Duodenal mucosa (tissue), 2 donors: ENCODE data around the gene ACD.
A peak's percentile ranks its signal among the peaks of the same experiment; 100 is the strongest.

Experiments
- H3K27ac ChIP-seq: one replicate; pipeline ENCODE4 v1.7.0; 2013; ENCODE audit warnings: low read depth, low read length
- H3K27me3 ChIP-seq, 2 donors: one replicate each; pipeline ENCODE4 v1.7.0; 2013; ENCODE audit warnings: low read length in 2 of 2, control low read depth in 1 of 2; ENCODE audit not compliant: insufficient read depth in 2 of 2, control insufficient read depth in 1 of 2
- H3K36me3 ChIP-seq, 2 donors: one replicate each; pipeline ENCODE4 v1.7.0; 2013; ENCODE audit warnings: low read length in 2 of 2, control low read depth in 1 of 2; ENCODE audit not compliant: insufficient read depth in 2 of 2, control insufficient read depth in 1 of 2
- H3K4me1 ChIP-seq, 2 donors: one replicate each; pipeline ENCODE4 v1.7.0; 2013; ENCODE audit warnings: low read length in 2 of 2, control low read depth in 1 of 2; ENCODE audit not compliant: insufficient read depth in 2 of 2, control insufficient read depth in 1 of 2
- H3K4me3 ChIP-seq, 2 donors: one replicate each; pipeline ENCODE4 v1.7.0; 2013; ENCODE audit warnings: low read length in 2 of 2, low read depth in 1 of 2
- H3K9ac ChIP-seq, 2 donors: one replicate each; pipeline ENCODE4 v1.7.0; 2013; ENCODE audit warnings: low read length in 2 of 2, low read depth in 1 of 2
- H3K9me3 ChIP-seq, 2 donors: one replicate each; pipeline ENCODE4 v1.7.0; 2013; ENCODE audit warnings: low read length in 2 of 2, control low read depth in 1 of 2; ENCODE audit not compliant: control insufficient read depth in 1 of 2

Gene ACD

DNA sequence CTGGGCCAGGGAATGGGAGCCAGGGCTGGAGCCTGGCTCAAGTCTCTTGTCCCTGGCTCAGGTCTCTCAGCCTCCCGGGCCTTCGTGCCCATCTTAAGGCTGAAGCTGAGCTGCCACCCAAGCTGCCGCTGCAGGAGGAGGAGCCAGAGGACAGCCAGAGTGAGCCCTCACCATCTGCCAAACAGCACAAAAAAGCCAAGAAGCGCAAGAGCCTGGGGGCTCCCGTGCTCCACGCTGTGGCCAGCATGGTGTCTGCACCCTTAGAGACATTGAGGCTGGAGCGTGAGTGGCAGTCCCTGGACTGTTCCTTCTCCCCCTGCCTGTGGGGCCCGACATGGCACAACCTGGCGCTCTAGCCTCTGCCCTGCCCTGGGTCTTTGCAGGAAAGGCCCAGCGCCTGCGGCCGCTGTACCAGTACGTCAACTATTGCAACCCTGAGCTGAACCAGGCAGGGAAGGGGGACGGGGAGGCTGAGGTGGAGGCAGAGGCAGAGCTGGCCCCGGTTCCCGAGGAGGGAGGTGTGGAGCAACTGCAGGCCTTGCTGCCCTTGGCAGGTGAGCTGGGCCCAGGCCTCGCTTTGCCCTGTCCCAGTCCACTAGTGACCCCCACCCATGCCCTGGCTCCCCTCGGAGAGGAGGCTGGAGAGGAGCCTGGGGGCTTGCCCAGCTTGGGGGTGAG lies 7.9 kb upstream of the ACD start:
- Histone ChIP-seq H3K27me3 (no peaks in the 10 kb centered on the region), H3K4me1 (peaks cover 12 to 26% of the 10 kb centered on the region in 2 donors), H3K9me3 (no peaks in the 10 kb centered on the region), H3K27ac (no peak overlapping the region), H3K9ac (no peak overlapping the region), H3K4me3 (peak overlapping the region; percentile 74 to 82), H3K36me3 (no peaks in the 10 kb centered on the region)

DNA sequence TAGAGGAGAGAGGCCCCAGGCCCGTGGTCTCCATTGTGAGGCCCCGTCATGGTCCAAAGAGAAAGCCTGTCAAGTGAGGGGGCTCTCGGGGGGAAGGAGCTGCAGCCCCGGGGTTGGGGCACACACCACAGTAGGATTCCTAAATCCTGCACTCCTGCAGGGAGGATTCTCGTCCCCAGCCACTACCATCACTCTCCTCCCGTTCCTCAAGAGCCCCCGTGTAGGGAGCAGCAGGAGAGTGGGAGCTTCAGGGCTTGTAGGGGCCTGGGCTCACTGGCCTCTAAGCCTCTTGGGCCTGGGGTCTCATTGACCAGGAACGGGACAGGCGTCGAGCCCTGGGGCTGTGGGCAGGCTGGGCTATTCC lies 7.4 kb upstream of the ACD start:
- Histone ChIP-seq H3K4me3 (peak overlapping the region; percentile 74 to 82), H3K36me3 (no peaks in the 10 kb centered on the region), H3K9me3 (no peaks in the 10 kb centered on the region), H3K4me1 (peaks cover 11 to 24% of the 10 kb centered on the region in 2 donors), H3K9ac (no peak overlapping the region), H3K27ac (no peak overlapping the region), H3K27me3 (no peaks in the 10 kb centered on the region)

DNA sequence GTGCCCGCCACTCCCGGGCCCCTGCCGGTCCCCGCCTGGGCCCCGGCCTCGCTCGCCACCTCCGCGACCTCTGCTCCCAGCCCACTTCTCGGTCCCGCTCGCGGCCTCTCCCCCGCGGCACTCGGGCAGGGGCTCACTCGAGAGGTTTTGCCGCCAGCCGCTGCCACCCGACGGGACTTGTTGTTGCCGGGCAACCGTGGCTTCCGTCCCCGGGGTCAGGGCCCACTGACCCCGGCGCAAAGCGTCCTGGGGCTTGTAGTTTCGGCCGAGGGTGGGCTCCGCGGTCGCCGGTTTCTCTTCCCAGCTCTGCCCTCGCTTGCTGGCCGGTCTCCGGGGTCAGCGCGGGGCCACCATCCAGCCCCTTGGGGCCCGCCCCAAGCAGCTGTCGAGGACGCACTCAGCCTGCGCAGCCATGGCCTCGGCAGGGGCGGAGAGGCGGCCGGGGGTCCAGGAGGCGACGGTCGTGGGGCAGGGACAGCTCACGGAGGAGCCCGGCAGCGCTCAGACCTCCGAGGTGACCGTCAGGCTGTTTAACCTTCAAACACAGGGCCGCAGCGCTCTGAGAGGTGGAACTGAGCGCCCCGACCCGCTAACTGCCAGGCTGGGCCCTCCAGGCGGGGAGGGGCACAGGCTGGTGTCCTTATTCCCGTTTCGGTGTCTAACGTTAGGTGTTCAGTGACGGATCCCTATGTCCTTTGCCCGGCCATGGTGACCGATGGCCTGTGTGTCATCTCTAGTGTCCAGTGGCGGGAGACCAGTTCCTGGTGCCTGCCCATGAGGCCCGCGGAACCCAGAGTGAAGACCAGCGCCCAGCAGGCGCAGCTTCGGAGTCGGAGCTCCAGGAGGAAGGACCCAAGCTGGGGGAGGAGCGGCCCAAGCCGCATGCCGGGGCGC lies 6.7 kb upstream of the ACD start, which contains the start of the genes C16orf86 and ENKD1:
Gene C16orf86, plus strand, starts transcription at position 256 of the 894 bp plus-strand sequence. Its CDS starts 157 bp downstream, at position 413.
Gene ENKD1, minus strand, starts transcription at position 192 of the 894 bp plus-strand sequence. CDS start 308 bp downstream, outside the sequence.
- Histone ChIP-seq H3K4me1 (peaks cover 11 to 24% of the 10 kb centered on the region in 2 donors), H3K27me3 (no peaks in the 10 kb centered on the region), H3K36me3 (no peaks in the 10 kb centered on the region), H3K9me3 (no peaks in the 10 kb centered on the region), H3K4me3 (peak within 1 kb of the TSS; percentile 74 to 82), H3K9ac (peak within 1 kb of the TSS; percentile 64), H3K27ac (peak within 1 kb of the TSS; percentile 79)

- no peaks in the 10 kb centered on the region for H3K27me3 ChIP-seq
- peak overlapping the region; percentile 74 to 82 for H3K4me3 ChIP-seq
- peak overlapping the region in 1 of 2 donors; percentile 64 for H3K9ac ChIP-seq
- H3K4me1 ChIP-seq: peaks cover 11 to 31% of the 10 kb centered on the region in 2 donors
- H3K27ac ChIP-seq: no peak overlapping the region
- H3K9me3 ChIP-seq: no peaks in the 10 kb centered on the region
- no peaks in the 10 kb centered on the region for H3K36me3 ChIP-seq
Measured at GRCh38 chr16:67666032-67666551, 6.0 kb upstream of the ACD start.

DNA sequence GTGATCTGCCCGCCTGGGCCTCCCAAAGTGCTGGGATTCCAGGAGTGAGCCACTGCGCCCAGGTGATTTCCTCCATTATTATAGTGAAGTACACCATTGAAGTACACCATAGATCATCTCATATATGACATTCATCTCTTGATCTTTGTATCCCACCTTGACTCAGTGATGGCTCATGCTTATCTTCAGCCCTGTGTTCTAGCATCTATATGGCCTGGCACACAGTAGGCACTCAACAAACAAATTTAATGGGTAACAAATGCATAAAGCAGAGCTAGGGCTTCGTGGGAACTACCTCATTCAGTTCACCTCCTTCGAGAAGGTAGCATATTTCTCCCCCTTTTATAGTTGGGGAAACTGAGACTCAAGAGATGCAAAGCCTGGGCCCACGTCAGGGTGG lies 5.5 kb upstream of the ACD start:
- H3K27me3 ChIP-seq: no peaks in the 10 kb centered on the region
- peak overlapping the region; percentile 74 to 82 for H3K4me3 ChIP-seq
- H3K27ac ChIP-seq: no peak overlapping the region
- no peaks in the 10 kb centered on the region for H3K36me3 ChIP-seq
- no peak overlapping the region for H3K9ac ChIP-seq
- peaks cover 11 to 33% of the 10 kb centered on the region in 2 donors for H3K4me1 ChIP-seq
- H3K9me3 ChIP-seq: no peaks in the 10 kb centered on the region

- H3K27me3 ChIP-seq: no peaks in the 10 kb centered on the region
- H3K36me3 ChIP-seq: no peaks in the 10 kb centered on the region
- no peak overlapping the region for H3K27ac ChIP-seq
- peaks cover 11 to 36% of the 10 kb centered on the region in 2 donors for H3K4me1 ChIP-seq
- H3K9me3 ChIP-seq: no peaks in the 10 kb centered on the region
- H3K4me3 ChIP-seq: no peak overlapping the region
- no peak overlapping the region for H3K9ac ChIP-seq
Measured at GRCh38 chr16:67664871-67665270, 4.8 kb upstream of the ACD start.

DNA sequence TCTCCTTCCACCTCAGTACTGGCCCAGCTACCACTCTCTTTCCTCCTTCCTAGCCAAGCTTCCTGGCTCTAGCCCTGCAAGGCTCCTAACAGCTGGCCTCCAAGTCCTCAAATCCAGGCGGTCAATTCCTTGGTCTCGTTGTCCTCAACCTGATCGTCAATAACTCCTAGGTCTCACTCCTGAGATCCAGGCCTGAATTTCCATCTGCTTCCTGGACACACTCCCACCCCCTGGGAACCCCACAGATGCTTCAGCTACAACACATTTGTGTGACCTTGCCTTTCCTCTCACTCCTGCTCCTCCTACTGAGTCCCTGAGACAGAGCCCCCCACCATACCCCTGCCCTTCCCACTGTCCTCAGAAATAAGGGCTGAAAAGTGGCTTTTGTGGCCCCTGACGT lies 4.2 kb upstream of the ACD start:
- Histone ChIP-seq H3K4me3 (no peak overlapping the region), H3K27me3 (no peaks in the 10 kb centered on the region), H3K4me1 (peaks cover 14 to 42% of the 10 kb centered on the region in 2 donors), H3K36me3 (no peaks in the 10 kb centered on the region), H3K27ac (no peak overlapping the region), H3K9ac (no peak overlapping the region), H3K9me3 (no peaks in the 10 kb centered on the region)

GRCh38 chr16:67663877-67664222 lies 3.8 kb upstream of the ACD start:
- Histone ChIP-seq H3K9me3 (no peaks in the 10 kb centered on the region), H3K27me3 (no peaks in the 10 kb centered on the region), H3K9ac (no peak overlapping the region), H3K4me1 (peaks cover 17 to 46% of the 10 kb centered on the region in 2 donors), H3K4me3 (no peak overlapping the region), H3K27ac (no peak overlapping the region), H3K36me3 (no peaks in the 10 kb centered on the region)

DNA sequence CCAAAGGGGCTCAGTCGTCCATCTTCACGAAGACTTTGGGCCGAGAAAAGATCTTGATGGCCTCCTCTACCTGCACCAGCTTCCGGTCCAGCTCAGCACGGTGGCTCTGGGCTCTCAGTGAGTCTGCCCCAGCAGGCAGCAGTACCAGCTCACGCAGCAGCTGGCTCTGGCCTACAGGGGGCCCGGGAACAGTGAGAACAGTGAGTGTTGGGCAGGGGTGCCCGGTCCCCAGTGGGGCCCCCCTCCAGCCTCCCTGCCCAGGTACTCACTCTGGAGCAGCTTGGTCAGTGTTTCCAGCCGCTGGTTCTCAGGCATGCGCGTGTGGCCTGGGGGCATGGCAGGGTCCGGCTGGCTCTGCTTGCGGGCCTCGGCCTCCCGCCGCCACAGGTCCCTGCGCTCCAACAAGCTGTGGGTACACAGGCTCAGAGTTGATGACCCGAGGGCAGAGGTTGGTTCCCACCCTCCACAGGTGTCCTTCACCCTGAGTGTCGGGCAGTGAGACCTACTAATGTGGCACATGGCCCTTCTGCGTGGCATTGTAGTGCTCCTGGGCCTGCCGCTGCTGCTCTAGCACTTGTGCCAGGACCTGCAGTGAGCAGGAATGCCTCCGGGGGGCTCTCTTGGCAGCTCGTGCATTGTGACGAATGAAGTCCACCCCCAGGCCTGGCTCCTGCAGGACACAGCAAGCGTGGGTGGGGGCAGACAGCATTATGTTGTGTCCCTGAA lies 3.3 kb upstream of the ACD start:
- no peak overlapping the region for H3K27ac ChIP-seq
- peaks cover 17 to 47% of the 10 kb centered on the region in 2 donors for H3K4me1 ChIP-seq
- peaks cover 0 to 2% of the 10 kb centered on the region in 2 donors for H3K36me3 ChIP-seq
- H3K27me3 ChIP-seq: no peaks in the 10 kb centered on the region
- no peak overlapping the region for H3K4me3 ChIP-seq
- H3K9ac ChIP-seq: no peak overlapping the region
- H3K9me3 ChIP-seq: no peaks in the 10 kb centered on the region
